ENCODE data around the gene HIGD1B.

DNA sequence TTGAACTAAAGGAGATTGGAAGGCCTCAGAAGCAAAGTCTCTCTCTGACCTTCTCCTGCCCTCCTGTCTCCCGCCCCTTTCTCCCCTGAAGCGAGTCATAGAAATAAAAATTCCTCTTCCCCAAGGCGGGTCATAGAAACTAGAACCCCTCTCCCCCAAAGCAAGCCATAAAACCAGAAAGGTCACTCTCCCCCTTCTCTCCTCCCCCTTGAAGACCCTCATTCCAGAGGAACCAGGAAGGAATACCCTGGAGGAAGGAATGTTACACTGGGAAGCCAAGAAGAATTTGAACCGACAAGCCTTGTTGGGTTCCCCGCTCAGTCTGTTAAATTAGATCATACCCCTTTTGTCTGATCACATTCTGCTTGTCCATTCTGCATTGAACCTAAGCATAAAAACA lies 14.9 kb upstream of the HIGD1B start:
- TF ChIP-seq, protein P1, sequence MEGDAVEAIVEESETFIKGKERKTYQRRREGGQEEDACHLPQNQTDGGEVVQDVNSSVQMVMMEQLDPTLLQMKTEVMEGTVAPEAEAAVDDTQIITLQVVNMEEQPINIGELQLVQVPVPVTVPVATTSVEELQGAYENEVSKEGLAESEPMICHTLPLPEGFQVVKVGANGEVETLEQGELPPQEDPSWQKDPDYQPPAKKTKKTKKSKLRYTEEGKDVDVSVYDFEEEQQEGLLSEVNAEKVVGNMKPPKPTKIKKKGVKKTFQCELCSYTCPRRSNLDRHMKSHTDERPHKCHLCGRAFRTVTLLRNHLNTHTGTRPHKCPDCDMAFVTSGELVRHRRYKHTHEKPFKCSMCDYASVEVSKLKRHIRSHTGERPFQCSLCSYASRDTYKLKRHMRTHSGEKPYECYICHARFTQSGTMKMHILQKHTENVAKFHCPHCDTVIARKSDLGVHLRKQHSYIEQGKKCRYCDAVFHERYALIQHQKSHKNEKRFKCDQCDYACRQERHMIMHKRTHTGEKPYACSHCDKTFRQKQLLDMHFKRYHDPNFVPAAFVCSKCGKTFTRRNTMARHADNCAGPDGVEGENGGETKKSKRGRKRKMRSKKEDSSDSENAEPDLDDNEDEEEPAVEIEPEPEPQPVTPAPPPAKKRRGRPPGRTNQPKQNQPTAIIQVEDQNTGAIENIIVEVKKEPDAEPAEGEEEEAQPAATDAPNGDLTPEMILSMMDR (IDR thresholded peaks at IDR 0.05), result no peak
- TF ChIP-seq POLR2A (IDR thresholded peaks at IDR 0.05) (no peak), EP300 (IDR thresholded peaks at IDR 0.05) (no peak)

All from ovary (tissue), 3 donors.